Body of pancreas (tissue), 4 donors: ENCODE results near the gene KIF2C. TPM values are rescaled to one million over a fixed set of nuclear protein-coding genes. Genes with fewer than 3 reads are reported as not detected.

Experiments
- ATAC-seq: fragments of 150-250 bp; one replicate; pipeline ENCODE4 v1.9.1; 2016
- DNase-seq, 4 donors: peaks; one replicate each; pipeline ENCODE4 v3.0.0-alpha.2; 2019
- H3K27ac ChIP-seq, 4 donors: fragments of 200-600 bp; sonication (generic); 1 replicate in 3 of 4; 2 replicates in 1 of 4; pipeline versions ENCODE4 v1.5.1 to v1.6.1; 2016 to 2019; ENCODE audit warnings: mild to moderate bottlenecking in 1 of 4, mixed read lengths in 1 of 4, moderate library complexity in 1 of 4
- H3K27me3 ChIP-seq, 2 donors: fragments of 200-600 bp; sonication (generic); one replicate each; pipeline ENCODE4 v1.6.0; 2016; ENCODE audit warnings: mild to moderate bottlenecking in 1 of 2
- H3K36me3 ChIP-seq, 2 donors: fragments of 200-600 bp; sonication (generic); replicated peaks in 1 of 2; 2 replicates each; pipeline ENCODE4 v1.5.1; 2016; ENCODE audit warnings: low read depth in 2 of 2; ENCODE audit not compliant: insufficient read depth in 1 of 2
- H3K4me1 ChIP-seq: fragments of 200-600 bp; sonication (generic); one replicate; pipeline ENCODE4 v1.6.0; 2016
- H3K4me3 ChIP-seq, 2 donors: fragments of 200-600 bp; sonication (generic); 1 replicate in 1 of 2; 2 replicates in 1 of 2; pipeline ENCODE4 v1.5.1; 2016 to 2019
- H3K9me3 ChIP-seq, 3 donors: fragments of 200-600 bp; sonication (generic); 1 replicate in 2 of 3; 2 replicates in 1 of 3; pipeline ENCODE4 v1.5.1; 2016
- CTCF ChIP-seq, 7 experiments: fragments of 450-650 bp in 4 of 7; fragments of 200-600 bp in 3 of 7; sonication (generic) in 3 of 7; IDR thresholded peaks; one replicate each; pipeline ENCODE4 v1.5.1; 2016 to 2019; ENCODE audit warnings: antibody characterized with exemption in 7 of 7
- POLR2A ChIP-seq, 3 donors: fragments of 450-650 bp; IDR thresholded peaks; one replicate each; pipeline ENCODE4 v1.6.1; 2016; ENCODE audit warnings: antibody characterized with exemption in 3 of 3, mild to moderate bottlenecking in 2 of 3
- WGBS, 2 donors: methylation state at CpG; one replicate each; pipeline ENCODE4 v1.1.5; 2017; 5-methylcytosine and 5-hydroxymethylcytosine counted together
- intact Hi-C: fragments of 100-400 bp; cut with DNase I; formaldehyde crosslinking; loops from one replicate; pipeline ENCODE4 v1.15.1; 2023
- total RNA-seq, 2 donors: library from RNA; depleted of rRNA; stranded (reverse); fragments of >200 nt; gene quantifications; one replicate each; pipeline ENCODE4 v1.1.0, GENCODE V29; 2016

Gene KIF2C
- total RNA-seq, 2 donors from 2014 or later, result not detected

- H3K4me3 ChIP-seq, result no peak overlapping the region
- H3K36me3 ChIP-seq, result no peaks in the 10 kb centered on the region
- no peaks in the 10 kb centered on the region for H3K9me3 ChIP-seq
- DNase-seq (no peak), ATAC-seq (no peak)
- TF ChIP-seq POLR2A (IDR thresholded peaks at IDR 0.05) (no peak), CTCF (IDR thresholded peaks at IDR 0.05) (no peak)
- 86 to 89% methylated on average over 9 of the region's 9 CpGs for WGBS, 2 donors
- H3K4me1 ChIP-seq, result peaks cover 65% of the 10 kb centered on the region
- H3K27me3 ChIP-seq, result no peaks in the 10 kb centered on the region
- peak overlapping the region in 1 of 4 donors; percentile 3 for H3K27ac ChIP-seq
- intact Hi-C loops, result no loop called here
Measured at GRCh38 chr1:44803062-44803311, 63.4 kb downstream of the KIF2C start.

- Histone ChIP-seq H3K27ac (no peak overlapping the region), H3K4me3 (no peak overlapping the region), H3K27me3 (no peaks in the 10 kb centered on the region), H3K36me3 (no peaks in the 10 kb centered on the region), H3K4me1 (peaks cover 70% of the 10 kb centered on the region), H3K9me3 (no peaks in the 10 kb centered on the region)
- 90% methylated on average over 13 of the region's 13 CpGs for whole genome bisulfite sequencing, 2 donors
- TF ChIP-seq CTCF (IDR thresholded peaks at IDR 0.05) (no peak), POLR2A (IDR thresholded peaks at IDR 0.05) (no peak)
- no peak for DNase-seq
- intact Hi-C loops, result no loop called here
- no peak for ATAC-seq
Measured at GRCh38 chr1:44803312-44804095, 63.9 kb downstream of the KIF2C start.

- intact Hi-C loops, result no loop called here
- DNase-seq (no peak), ATAC-seq (no peak)
- H3K27ac ChIP-seq, result peak overlapping the region; percentile 91 to 99 (median 98)
- WGBS, 2 donors, result 87 to 93% methylated on average over 7 to 20 of the region's 20 CpGs
- no peaks in the 10 kb centered on the region for H3K27me3 ChIP-seq
- H3K9me3 ChIP-seq, result no peaks in the 10 kb centered on the region
- no peak overlapping the region for H3K4me3 ChIP-seq
- no peaks in the 10 kb centered on the region for H3K36me3 ChIP-seq
- peaks cover 79% of the 10 kb centered on the region for H3K4me1 ChIP-seq
- TF ChIP-seq CTCF (IDR thresholded peaks at IDR 0.05) (no peak), POLR2A (IDR thresholded peaks at IDR 0.05) (no peak)
Measured at GRCh38 chr1:44805311-44806024, 65.8 kb downstream of the KIF2C start.

- no peaks in the 10 kb centered on the region for H3K27me3 ChIP-seq
- H3K36me3 ChIP-seq, result no peaks in the 10 kb centered on the region
- peaks cover 77% of the 10 kb centered on the region for H3K4me1 ChIP-seq
- WGBS, 2 donors, result 91 to 97% methylated on average over 17 to 48 of the region's 70 CpGs
- peak in 1 of 4 donors; percentile 2 for DNase-seq
- intact Hi-C loops, result no loop called here
- ATAC-seq, result no peak
- peak overlapping the region; percentile 91 to 99 (median 98) for H3K27ac ChIP-seq
- no peaks in the 10 kb centered on the region for H3K9me3 ChIP-seq
- TF ChIP-seq POLR2A (IDR thresholded peaks at IDR 0.05), result no peak
- no peak for TF ChIP-seq CTCF (IDR thresholded peaks at IDR 0.05)
- no peak overlapping the region for H3K4me3 ChIP-seq
Measured at GRCh38 chr1:44806025-44806703, 66.5 kb downstream of the KIF2C start.
